Stomach (tissue), 9 donors: ENCODE measurements around the gene BRD2. TPM values are rescaled to one million over a fixed set of nuclear protein-coding genes. Genes with fewer than 3 reads are reported as not detected.
A peak's percentile ranks its signal among the peaks of the same experiment; 100 is the strongest.

Source experiments
- DNase-seq, 2 donors: peaks; one replicate each; pipeline versions ENCODE4 v3.0.0 to v3.0.0-alpha.2; 2013 to 2019
- H3K27ac ChIP-seq, 5 donors: fragments of 200-600 bp in 4 of 5; sonication (generic) in 4 of 5; one replicate each; pipeline ENCODE4 v1.5.1; 2013 to 2019; ENCODE audit warnings: mild to moderate bottlenecking in 1 of 5, moderate library complexity in 1 of 5
- H3K27me3 ChIP-seq, 3 donors: fragments of 200-600 bp; sonication (generic); one replicate each; pipeline ENCODE4 v1.5.1; 2017 to 2019; ENCODE audit warnings: mixed run types in 1 of 3
- H3K36me3 ChIP-seq, 4 donors: fragments of 200-600 bp; sonication (generic); 1 replicate in 3 of 4; 2 replicates in 1 of 4; pipeline ENCODE4 v1.5.1; 2016 to 2019
- H3K4me1 ChIP-seq, 4 donors: fragments of 200-600 bp; sonication (generic); one replicate each; pipeline ENCODE4 v1.5.1; 2016 to 2019
- H3K4me3 ChIP-seq, 4 donors: fragments of 200-600 bp; sonication (generic) in 3 of 4; one replicate each; pipeline ENCODE4 v1.5.1; 2016 to 2019; ENCODE audit warnings: mild to moderate bottlenecking in 1 of 4
- H3K9me3 ChIP-seq, 4 donors: fragments of 200-600 bp; sonication (generic); one replicate each; pipeline ENCODE4 v1.5.1; 2016 to 2019
- CTCF ChIP-seq, 7 experiments: fragments of 450-650 bp in 4 of 7; fragments of 200-600 bp in 3 of 7; sonication (generic) in 3 of 7; IDR thresholded peaks; one replicate each; pipeline ENCODE4 v1.5.1; 2016 to 2019; ENCODE audit warnings: antibody characterized with exemption in 7 of 7, control low read depth in 2 of 7, mild to moderate bottlenecking in 1 of 7
- EP300 ChIP-seq: sonication (generic); formaldehyde crosslinking; IDR thresholded peaks from one replicate; pipeline ENCODE4 v1.6.1; 2017; ENCODE audit warnings: antibody characterized with exemption
- POLR2A ChIP-seq, 4 donors: fragments of 450-650 bp; IDR thresholded peaks; one replicate each; pipeline ENCODE4 v1.6.1; 2016; ENCODE audit warnings: antibody characterized with exemption in 4 of 4, control low read depth in 2 of 4, mild to moderate bottlenecking in 1 of 4, moderate library complexity in 1 of 4
- POLR2AphosphoS5 ChIP-seq, 3 donors: sonication (generic); formaldehyde crosslinking; IDR thresholded peaks; one replicate each; pipeline ENCODE4 v1.6.1; 2016; ENCODE audit warnings: antibody characterized with exemption in 3 of 3
- WGBS, 5 donors: extraction: QIAGEN DNeasy Blood & Tissue Kit in 3 of 5; methylation state at CpG; one replicate each; pipeline versions ENCODE4 v1.1.5 to v1.1.7; 2013 to 2018; 5-methylcytosine and 5-hydroxymethylcytosine counted together
- intact Hi-C: fragments of 100-400 bp; cut with DNase I; formaldehyde crosslinking; loops from one replicate; pipeline ENCODE4 v1.15.1; 2023; ENCODE audit warnings: low total_unique reads
- polyA plus RNA-seq, 3 donors: library from polyadenylated mRNA; stranded (reverse); fragments of 200-250 nt; gene quantifications; one replicate each; pipeline ENCODE4 v1.2.3, GENCODE V29; 2013
- total RNA-seq, 5 donors: library from RNA; depleted of rRNA; stranded (reverse); fragments of >200 nt; gene quantifications; one replicate each; pipeline versions ENCODE4 v1.1.0 to v1.2.3, GENCODE V29; 2014 to 2016
- donor health status: healthy with polysubstance abuse.
- donor health status: Bipolar disorder and iron deficiency.
- donor health status: healthy.

The BRD2 gene
- total and polyA plus RNA-seq, 8 donors, result 70.7 to 538 (median 129) TPM

DNA sequence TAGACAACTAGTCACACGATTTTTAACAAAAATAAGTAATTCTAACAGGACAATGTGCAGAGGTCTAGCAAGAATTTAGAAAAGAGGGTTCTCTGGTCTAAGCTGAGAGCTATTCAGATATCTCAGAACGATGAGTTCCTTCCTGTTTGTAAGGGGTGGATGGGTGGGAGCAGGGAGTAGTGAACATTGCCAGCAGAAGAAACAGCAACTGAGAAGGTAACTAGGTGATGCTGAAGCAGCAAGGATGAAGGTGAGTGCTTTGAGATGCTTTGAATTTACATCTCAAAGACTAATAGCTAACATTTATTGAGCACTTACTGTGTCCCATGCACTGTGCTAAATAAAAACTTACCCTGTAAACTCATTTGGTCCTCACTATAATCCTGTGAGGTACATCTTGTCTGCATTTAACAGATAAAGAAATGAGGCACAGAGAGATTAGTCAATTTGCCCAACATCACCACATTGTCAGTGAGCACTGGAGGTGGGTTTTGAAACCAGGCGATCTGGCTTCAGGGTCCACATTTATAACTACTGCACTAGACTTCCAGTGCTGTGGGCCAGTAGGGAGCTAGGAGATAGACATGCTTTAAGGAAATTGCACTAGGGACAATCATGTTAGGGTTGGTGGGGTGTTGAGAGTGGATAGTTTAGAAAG lies 15.7 kb downstream of the BRD2 start:
- H3K27me3 ChIP-seq, result no peaks in the 10 kb centered on the region
- peak overlapping the region; percentile 47 to 76 (median 60) for H3K27ac ChIP-seq
- H3K4me3 ChIP-seq, result no peak overlapping the region
- TF ChIP-seq POLR2A (IDR thresholded peaks at IDR 0.05) (peak in 1 of 4 donors; percentile 48), EP300 (no peak)
- intact Hi-C loops, result no loop called here
- WGBS, 5 donors, result 21 to 34% (median 25%) methylated on average over 3 of the region's 3 CpGs
- H3K4me1 ChIP-seq, result peaks cover 37 to 61% (median 56%) of the 10 kb centered on the region in 4 donors
- no peak for DNase-seq
- H3K9me3 ChIP-seq, result no peaks in the 10 kb centered on the region
- H3K36me3 ChIP-seq, result peaks cover 27 to 33% (median 31%) of the 10 kb centered on the region in 4 donors

DNA sequence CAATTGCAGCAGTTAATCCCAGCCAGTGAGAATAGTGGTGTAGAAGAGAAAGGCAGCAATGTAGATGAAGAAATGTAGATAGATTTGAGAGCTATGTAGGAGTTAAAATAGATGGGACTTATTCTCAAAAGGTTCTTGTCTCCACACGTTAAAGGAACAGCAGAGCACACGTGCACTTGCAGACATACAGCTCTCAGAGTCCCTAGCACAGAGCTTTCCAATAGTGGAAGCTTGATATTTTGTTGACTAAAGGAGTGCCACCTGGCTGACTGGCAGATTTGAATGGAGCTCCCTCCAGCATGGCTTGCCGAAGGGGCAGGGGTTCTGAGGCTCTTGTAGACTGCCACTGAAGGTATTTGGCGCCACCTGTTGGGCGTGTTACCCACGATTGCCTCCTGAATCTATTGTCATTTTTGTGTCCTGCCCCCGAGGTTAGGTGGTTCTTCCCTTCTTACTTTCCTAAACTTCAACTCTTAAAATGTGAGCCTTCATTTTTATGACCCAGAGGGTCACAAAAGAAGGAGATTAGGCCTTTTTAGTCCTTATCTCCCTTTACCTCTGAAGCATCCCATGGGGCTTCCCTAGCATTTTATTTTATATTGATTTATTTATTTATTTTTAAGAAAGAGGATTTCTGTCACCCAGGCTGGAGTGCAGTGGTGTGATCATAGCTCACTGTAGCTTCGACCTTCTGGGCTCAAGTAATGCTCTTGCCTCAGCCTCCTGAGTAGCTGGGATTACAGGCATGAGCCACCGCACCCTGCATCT lies 16.4 kb downstream of the BRD2 start:
- TF ChIP-seq POLR2AphosphoS5 (IDR thresholded peaks at IDR 0.05) (peak in 2 of 3 donors; percentile 24 to 81), CTCF (IDR thresholded peaks at IDR 0.05) (peak in 5 of 7 experiments; percentile 73 to 95 (median 86)), EP300 (no peak)

GRCh38 chr6:32989368-32989767 lies 21.0 kb downstream of the BRD2 start:
- H3K9me3 ChIP-seq, result no peaks in the 10 kb centered on the region
- peaks cover 3 to 9% (median 8%) of the 10 kb centered on the region in 4 donors for H3K4me1 ChIP-seq
- intact Hi-C loops, result loop anchor here (5.0 kb wide), 2 partner anchors 52 to 107 kb away; no protein-coding TSS in a partner anchor
- TF ChIP-seq POLR2A (IDR thresholded peaks at IDR 0.05) (no peak), CTCF (IDR thresholded peaks at IDR 0.05) (no peak), POLR2AphosphoS5 (IDR thresholded peaks at IDR 0.05) (no peak), EP300 (no peak)
- H3K27ac ChIP-seq, result no peak overlapping the region
- WGBS, 5 donors, result 87 to 100% (median 97%) methylated on average over 1 of the region's 1 CpG
- H3K4me3 ChIP-seq, result no peak overlapping the region
- no peaks in the 10 kb centered on the region for H3K36me3 ChIP-seq
- DNase-seq, result no peak
- no peaks in the 10 kb centered on the region for H3K27me3 ChIP-seq

More for the DNA sequence above, 16.4 kb downstream of the BRD2 start:
- peaks cover 20 to 26% (median 24%) of the 10 kb centered on the region in 4 donors for H3K36me3 ChIP-seq
- peaks cover 33 to 54% (median 50%) of the 10 kb centered on the region in 4 donors for H3K4me1 ChIP-seq
- no peaks in the 10 kb centered on the region for H3K9me3 ChIP-seq
- H3K4me3 ChIP-seq, result no peak overlapping the region
- peak; percentile 96 to 98 for DNase-seq
- intact Hi-C loops, result loop anchor here (5.0 kb wide), 2 partner anchors 48 to 103 kb away; no protein-coding TSS in a partner anchor
- H3K27me3 ChIP-seq, result no peaks in the 10 kb centered on the region
- H3K27ac ChIP-seq, result peak overlapping the region; percentile 47 to 76 (median 60)
- whole genome bisulfite sequencing, 5 donors, result 10 to 13% (median 12%) methylated on average over 9 of the region's 9 CpGs

DNA sequence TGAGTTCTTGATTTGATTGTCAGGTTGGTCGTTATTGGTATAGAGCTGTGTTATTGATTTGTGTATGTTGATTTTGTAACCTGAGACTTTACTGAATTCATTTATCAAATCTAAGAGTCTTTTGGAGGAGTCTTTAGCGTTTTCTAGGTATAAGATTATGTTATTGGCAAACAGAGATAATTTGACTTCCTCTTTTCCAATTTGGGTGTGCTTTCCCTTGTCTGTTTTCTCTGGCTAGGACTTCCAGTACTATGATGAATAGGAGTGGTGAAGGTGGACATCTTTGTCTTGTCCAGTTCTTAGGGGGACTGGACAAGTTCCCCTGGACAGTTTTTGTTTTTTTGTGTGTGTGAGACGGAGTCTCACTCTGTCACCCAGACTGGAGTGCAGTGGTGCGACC lies 23.6 kb downstream of the BRD2 start:
- DNase-seq, result no peak
- no peak overlapping the region for H3K27ac ChIP-seq
- H3K9me3 ChIP-seq, result no peaks in the 10 kb centered on the region
- H3K27me3 ChIP-seq, result peaks cover 0 to 7% (median 0%) of the 10 kb centered on the region in 3 donors
- TF ChIP-seq POLR2A (IDR thresholded peaks at IDR 0.05) (no peak), CTCF (IDR thresholded peaks at IDR 0.05) (no peak), EP300 (no peak), POLR2AphosphoS5 (IDR thresholded peaks at IDR 0.05) (no peak)
- no peaks in the 10 kb centered on the region for H3K36me3 ChIP-seq
- no peak overlapping the region for H3K4me3 ChIP-seq
- H3K4me1 ChIP-seq, result no peaks in the 10 kb centered on the region
- 49 to 67% (median 63%) methylated on average over 4 of the region's 4 CpGs for WGBS, 5 donors
- intact Hi-C loops, result no loop called here
